BLaER1 treated with 17β-estradiol and CSF1 and Interleukin-3, amounts not matched to agents 10 nM and 100 nM (cell line): Measurements from ENCODE around the gene C3orf85.
A peak's percentile ranks its signal among the peaks of the same experiment; 100 is the strongest.

Experiments
- H3K27ac ChIP-seq, 11 experiments: shearing (Covaris generic); formaldehyde crosslinking; 2 replicates each; pipeline ENCODE4 v1.8.1; 2022
- H3K27me3 ChIP-seq, 11 experiments: shearing (Covaris generic); formaldehyde crosslinking; 2 replicates each; pipeline ENCODE4 v1.8.1; 2022
- H3K36me3 ChIP-seq, 11 experiments: shearing (Covaris generic); formaldehyde crosslinking; 2 replicates each; pipeline ENCODE4 v1.8.1; 2022
- H3K4me1 ChIP-seq, 10 experiments: shearing (Covaris generic); formaldehyde crosslinking; 2 replicates each; pipeline ENCODE4 v1.8.1; 2022
- H3K4me2 ChIP-seq, 11 experiments: shearing (Covaris generic); formaldehyde crosslinking; 2 replicates each; pipeline ENCODE4 v1.8.1; 2022
- H3K4me3 ChIP-seq, 10 experiments: shearing (Covaris generic); formaldehyde crosslinking; 2 replicates each; pipeline ENCODE4 v1.8.1; 2022
- H3K9ac ChIP-seq, 11 experiments: shearing (Covaris generic); formaldehyde crosslinking; 2 replicates each; pipeline ENCODE4 v1.8.1; 2022
- H3K9me3 ChIP-seq, 11 experiments: shearing (Covaris generic); formaldehyde crosslinking; replicated peaks in 1 of 11; 2 replicates each; pipeline ENCODE4 v1.8.1; 2022
- H4K20me1 ChIP-seq, 11 experiments: shearing (Covaris generic); formaldehyde crosslinking; 2 replicates each; pipeline ENCODE4 v1.8.1; 2022
- Cebpa-rat ChIP-seq, 11 experiments: shearing (Covaris generic); IDR thresholded peaks; 2 replicates each; pipeline ENCODE4 v1.8.1; 2022

C3orf85 gene

DNA sequence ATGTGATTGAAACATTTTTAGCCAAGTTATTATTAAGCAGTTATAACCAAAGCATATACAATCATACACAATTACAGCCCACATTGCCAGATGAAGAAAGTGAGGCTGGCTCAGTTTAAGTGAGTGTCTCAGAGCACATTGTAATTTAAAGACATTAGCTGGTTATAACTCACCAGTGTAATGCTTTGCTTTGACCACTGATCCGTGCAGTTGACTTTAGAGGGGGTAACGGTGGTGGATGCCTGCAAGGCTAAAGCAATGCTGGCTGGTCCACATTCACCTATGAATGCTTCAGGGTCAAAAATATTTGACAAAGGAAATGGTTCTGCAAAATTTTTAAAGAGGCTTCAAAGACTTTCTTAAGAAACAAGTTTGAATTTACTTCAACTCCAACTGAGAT lies 1.2 kb downstream of the C3orf85 start:
- H3K9me3 ChIP-seq = no peaks in the 10 kb centered on the region
- no peaks in the 10 kb centered on the region for H3K36me3 ChIP-seq
- TF ChIP-seq Cebpa-rat (IDR thresholded peaks at IDR 0.05) = no peak

DNA sequence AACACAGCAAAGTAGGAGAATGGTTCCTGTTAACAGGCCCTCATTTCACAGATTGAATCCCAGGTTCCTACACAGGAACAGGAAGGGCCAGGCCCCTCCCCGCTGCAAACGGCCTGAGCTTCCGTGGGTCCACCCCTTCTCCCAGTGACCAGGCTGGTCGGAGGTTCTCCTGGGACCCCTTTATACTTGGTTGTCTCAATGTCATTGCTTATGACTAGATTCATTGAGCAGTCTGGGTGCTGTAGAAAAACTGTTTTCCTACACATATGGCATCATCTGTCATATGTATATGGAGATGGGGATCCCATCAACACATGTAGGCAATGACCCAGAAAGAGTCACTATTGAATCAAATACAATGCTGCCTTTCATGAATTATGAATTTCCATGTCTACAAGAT lies 3.8 kb downstream of the C3orf85 start:
- H3K9me3 ChIP-seq = no peaks in the 10 kb centered on the region
- H3K4me2 ChIP-seq = peak overlapping the region in 3 of 11 experiments; percentile 43 to 53 (median 51); a peak in 6 of 22 replicates
- H3K27ac ChIP-seq = peak overlapping the region in 4 of 11 experiments; percentile 32 to 75 (median 54); a peak in 8 of 22 replicates
- no peak overlapping the region for H3K4me3 ChIP-seq
- no peaks in the 10 kb centered on the region for H3K36me3 ChIP-seq
- peaks cover 0 to 17% (median 2%) of the 10 kb centered on the region in 10 experiments; a peak in 7 of 20 replicates for H3K4me1 ChIP-seq
- no peak for TF ChIP-seq Cebpa-rat (IDR thresholded peaks at IDR 0.05)
- no peaks in the 10 kb centered on the region for H4K20me1 ChIP-seq
- no peak overlapping the region for H3K9ac ChIP-seq
- H3K27me3 ChIP-seq = no peaks in the 10 kb centered on the region

More for the DNA sequence above, 1.2 kb downstream of the C3orf85 start:
- Histone ChIP-seq H3K27ac (no peak overlapping the region), H3K4me2 (peak overlapping the region in 1 of 11 experiments; percentile 14; a peak in 1 of 22 replicates), H3K4me1 (peaks cover 0 to 17% (median 2%) of the 10 kb centered on the region in 10 experiments; a peak in 7 of 20 replicates), H4K20me1 (no peaks in the 10 kb centered on the region), H3K27me3 (no peaks in the 10 kb centered on the region), H3K4me3 (no peak overlapping the region), H3K9ac (no peak overlapping the region)

DNA sequence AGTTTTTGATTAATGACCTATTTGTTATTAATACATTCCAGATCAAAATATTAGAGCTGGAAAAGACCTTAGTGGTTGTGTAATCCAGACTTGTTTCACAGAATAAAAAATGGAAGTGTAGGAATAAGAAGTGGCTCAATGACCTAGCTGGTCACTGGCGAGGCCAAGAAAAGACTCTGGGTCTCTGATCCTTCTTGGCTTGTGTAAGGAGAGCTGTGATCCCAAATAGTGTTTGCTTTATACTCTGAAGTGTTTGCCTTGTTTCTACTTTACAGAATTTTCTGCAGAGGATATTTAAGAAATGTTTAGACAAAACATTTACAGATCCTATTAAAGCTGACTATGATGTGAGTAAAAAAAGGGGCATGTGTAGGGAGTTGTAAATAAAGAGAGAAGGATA lies 7.1 kb downstream of the C3orf85 start:
- H3K27me3 ChIP-seq = no peaks in the 10 kb centered on the region
- peaks cover 0 to 17% (median 0%) of the 10 kb centered on the region in 10 experiments; a peak in 6 of 20 replicates for H3K4me1 ChIP-seq
- no peaks in the 10 kb centered on the region for H4K20me1 ChIP-seq

DNA sequence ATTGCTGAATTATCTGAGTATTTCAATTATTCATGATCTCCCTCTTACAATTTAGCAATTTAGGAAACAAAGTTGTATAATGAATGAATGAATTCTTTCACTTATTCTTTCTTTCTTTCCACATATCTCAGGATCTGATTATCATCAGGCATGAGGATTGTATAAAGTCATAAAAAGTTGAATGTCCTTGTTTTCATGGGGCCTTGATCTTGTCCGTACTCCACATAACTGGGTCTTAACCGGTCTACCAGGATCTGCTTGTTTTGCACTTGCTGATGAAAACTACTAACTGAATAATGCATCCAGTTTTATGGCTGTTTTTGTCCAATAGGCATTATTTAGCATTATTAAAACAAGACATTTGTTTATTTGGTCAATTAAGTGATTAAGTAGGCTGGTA lies 12.6 kb downstream of the C3orf85 start:
- no peak for TF ChIP-seq Cebpa-rat (IDR thresholded peaks at IDR 0.05)
- H3K4me1 ChIP-seq = no peaks in the 10 kb centered on the region
- no peaks in the 10 kb centered on the region for H4K20me1 ChIP-seq
- no peaks in the 10 kb centered on the region for H3K36me3 ChIP-seq
- H3K9me3 ChIP-seq = peaks cover 0 to 3% (median 0%) of the 10 kb centered on the region in 11 experiments; a peak in 2 of 22 replicates
- H3K27me3 ChIP-seq = no peaks in the 10 kb centered on the region
- no peak overlapping the region for H3K4me2 ChIP-seq
- H3K4me3 ChIP-seq = no peak overlapping the region
- no peak overlapping the region for H3K9ac ChIP-seq
- H3K27ac ChIP-seq = no peak overlapping the region

More for the DNA sequence above, 7.1 kb downstream of the C3orf85 start:
- no peak for TF ChIP-seq Cebpa-rat (IDR thresholded peaks at IDR 0.05)
- no peak overlapping the region for H3K27ac ChIP-seq
- peaks cover 0 to 3% (median 0%) of the 10 kb centered on the region in 11 experiments; a peak in 2 of 22 replicates for H3K9me3 ChIP-seq
- H3K4me2 ChIP-seq = no peak overlapping the region
- H3K4me3 ChIP-seq = no peak overlapping the region
- H3K36me3 ChIP-seq = no peaks in the 10 kb centered on the region
- H3K9ac ChIP-seq = no peak overlapping the region

DNA sequence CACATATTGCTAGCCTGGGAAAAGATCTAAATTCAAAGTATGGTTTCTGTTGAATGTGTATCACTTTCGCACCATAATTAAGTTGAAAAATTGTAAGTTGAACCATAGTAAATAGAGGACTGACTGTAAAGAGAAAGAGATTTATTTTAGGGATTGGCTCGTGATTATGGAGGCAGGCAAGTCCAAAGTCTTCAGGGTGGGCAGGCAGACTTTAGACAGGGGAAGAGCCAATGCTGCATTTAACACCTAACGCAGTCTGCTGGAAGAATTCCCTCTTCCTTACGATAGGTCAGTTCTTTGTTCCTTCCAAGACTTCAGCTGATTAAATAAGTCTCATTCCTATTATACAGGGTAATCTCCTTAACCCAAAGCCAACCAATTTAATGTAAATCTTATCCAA lies 15.8 kb downstream of the C3orf85 start:
- no peak overlapping the region for H3K9ac ChIP-seq
- H3K4me1 ChIP-seq = no peaks in the 10 kb centered on the region
- H3K4me2 ChIP-seq = no peak overlapping the region
- H4K20me1 ChIP-seq = no peaks in the 10 kb centered on the region
- no peaks in the 10 kb centered on the region for H3K9me3 ChIP-seq
- H3K27ac ChIP-seq = no peak overlapping the region
- no peaks in the 10 kb centered on the region for H3K27me3 ChIP-seq
- no peaks in the 10 kb centered on the region for H3K36me3 ChIP-seq
- TF ChIP-seq Cebpa-rat (IDR thresholded peaks at IDR 0.05) = no peak
- H3K4me3 ChIP-seq = no peak overlapping the region

DNA sequence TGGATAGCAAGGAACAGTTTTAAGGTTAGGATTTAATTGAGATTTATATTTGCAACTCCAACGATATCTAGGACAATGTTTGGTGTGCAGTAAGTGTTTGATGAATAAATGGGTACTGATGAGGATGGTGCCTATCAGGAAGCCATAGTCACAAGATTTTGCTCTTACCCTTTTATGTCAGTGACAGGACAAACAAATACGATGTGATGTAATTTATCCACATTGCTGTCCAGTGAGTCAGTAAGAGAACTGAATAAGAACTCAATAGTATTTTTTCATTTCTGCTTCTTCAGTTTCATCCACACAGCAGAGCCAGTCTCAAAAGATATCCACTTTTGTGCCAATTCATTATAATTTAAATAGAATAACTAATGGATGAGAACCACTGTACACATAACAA lies 18.5 kb downstream of the C3orf85 start:
- Histone ChIP-seq H3K4me3 (no peak overlapping the region), H4K20me1 (no peaks in the 10 kb centered on the region), H3K9ac (no peak overlapping the region), H3K4me2 (no peak overlapping the region), H3K9me3 (no peaks in the 10 kb centered on the region), H3K27me3 (no peaks in the 10 kb centered on the region), H3K27ac (no peak overlapping the region), H3K36me3 (no peaks in the 10 kb centered on the region), H3K4me1 (no peaks in the 10 kb centered on the region)
- no peak for TF ChIP-seq Cebpa-rat (IDR thresholded peaks at IDR 0.05)

DNA sequence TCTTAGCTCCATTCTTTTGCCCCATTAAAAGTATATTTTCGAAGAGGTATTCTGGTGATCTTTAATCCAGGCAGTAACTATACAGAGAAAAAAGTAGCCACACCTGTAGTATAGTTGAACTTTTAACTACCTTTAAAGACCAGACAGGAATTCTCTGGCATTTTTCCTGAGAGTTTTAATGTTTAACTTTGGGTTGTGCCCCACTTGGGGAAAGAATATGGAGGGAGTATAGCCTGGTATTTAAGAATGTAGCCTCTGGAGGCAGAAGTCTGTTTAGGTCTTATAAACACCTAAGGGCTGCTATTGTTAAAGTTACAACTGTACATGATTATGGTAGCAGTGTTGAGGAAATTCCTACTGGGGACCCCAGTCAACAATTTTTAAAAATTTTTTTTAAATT lies 19.3 kb downstream of the C3orf85 start:
- Histone ChIP-seq H3K9ac (no peak overlapping the region), H3K4me2 (no peak overlapping the region), H3K4me3 (no peak overlapping the region), H3K36me3 (no peaks in the 10 kb centered on the region), H3K4me1 (no peaks in the 10 kb centered on the region), H3K27ac (no peak overlapping the region), H4K20me1 (no peaks in the 10 kb centered on the region), H3K9me3 (no peaks in the 10 kb centered on the region), H3K27me3 (no peaks in the 10 kb centered on the region)
- no peak for TF ChIP-seq Cebpa-rat (IDR thresholded peaks at IDR 0.05)

DNA sequence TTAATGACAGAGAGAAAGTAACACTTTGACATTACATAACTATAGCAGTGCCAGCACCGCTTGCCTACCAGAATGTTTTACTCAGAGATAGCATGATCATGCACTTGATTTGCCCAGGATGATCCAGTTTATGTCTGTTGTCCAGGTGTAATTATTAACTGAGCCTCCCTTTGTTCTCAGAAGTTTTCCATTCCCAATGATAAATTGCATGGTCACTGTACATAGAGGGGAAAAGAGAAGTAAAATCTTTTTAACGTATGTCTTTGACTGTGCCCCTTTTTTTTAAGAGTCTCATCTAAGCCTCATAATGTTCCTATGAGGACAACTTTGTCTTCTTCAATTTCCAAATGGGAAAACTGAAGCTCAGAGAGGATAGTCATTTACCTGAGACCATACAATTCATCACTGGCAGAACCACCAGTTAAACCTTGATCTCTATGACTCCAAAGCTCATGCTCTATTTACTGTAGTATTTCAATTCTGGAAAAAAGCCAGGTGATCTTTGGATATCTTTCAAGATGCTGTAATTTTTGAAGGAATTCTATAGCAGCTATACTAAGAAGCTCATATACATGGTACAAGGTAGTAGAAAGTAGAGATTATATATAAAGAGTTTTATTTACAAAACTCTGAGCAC lies 25.1 kb downstream of the C3orf85 start:
- Histone ChIP-seq H3K9ac (no peak overlapping the region), H3K4me3 (no peak overlapping the region), H4K20me1 (no peaks in the 10 kb centered on the region), H3K27me3 (no peaks in the 10 kb centered on the region), H3K9me3 (no peaks in the 10 kb centered on the region), H3K4me2 (peak overlapping the region in 1 of 11 experiments; percentile 34; a peak in 1 of 22 replicates), H3K4me1 (peaks cover 0 to 12% (median 7%) of the 10 kb centered on the region in 10 experiments; a peak in 8 of 20 replicates), H3K36me3 (no peaks in the 10 kb centered on the region), H3K27ac (no peak overlapping the region)
- no peak for TF ChIP-seq Cebpa-rat (IDR thresholded peaks at IDR 0.05)

DNA sequence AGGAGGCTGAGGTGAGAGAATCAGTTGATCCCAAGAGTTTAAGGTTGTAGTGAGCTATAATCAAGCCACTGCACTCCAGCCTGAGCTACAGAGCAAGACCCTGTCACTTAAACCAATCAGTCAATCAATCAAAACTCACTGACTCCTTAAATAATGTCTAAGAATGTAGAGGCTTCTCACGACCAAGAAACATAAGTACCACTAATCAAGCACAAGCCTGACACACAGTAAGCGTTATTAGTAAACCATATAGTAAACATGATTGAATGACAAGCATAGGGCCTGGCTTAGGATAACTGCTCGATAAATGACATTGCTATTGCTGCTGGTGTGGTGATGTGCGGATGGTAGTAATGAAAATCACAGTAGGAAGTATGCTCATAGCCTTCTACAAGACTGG lies 29.4 kb downstream of the C3orf85 start:
- Histone ChIP-seq H3K36me3 (no peaks in the 10 kb centered on the region), H4K20me1 (no peaks in the 10 kb centered on the region), H3K4me1 (peaks cover 0 to 12% (median 7%) of the 10 kb centered on the region in 10 experiments; a peak in 8 of 20 replicates), H3K27me3 (no peaks in the 10 kb centered on the region), H3K9me3 (no peaks in the 10 kb centered on the region), H3K4me3 (no peak overlapping the region), H3K27ac (no peak overlapping the region), H3K9ac (no peak overlapping the region), H3K4me2 (no peak overlapping the region)
- TF ChIP-seq Cebpa-rat (IDR thresholded peaks at IDR 0.05) = no peak

DNA sequence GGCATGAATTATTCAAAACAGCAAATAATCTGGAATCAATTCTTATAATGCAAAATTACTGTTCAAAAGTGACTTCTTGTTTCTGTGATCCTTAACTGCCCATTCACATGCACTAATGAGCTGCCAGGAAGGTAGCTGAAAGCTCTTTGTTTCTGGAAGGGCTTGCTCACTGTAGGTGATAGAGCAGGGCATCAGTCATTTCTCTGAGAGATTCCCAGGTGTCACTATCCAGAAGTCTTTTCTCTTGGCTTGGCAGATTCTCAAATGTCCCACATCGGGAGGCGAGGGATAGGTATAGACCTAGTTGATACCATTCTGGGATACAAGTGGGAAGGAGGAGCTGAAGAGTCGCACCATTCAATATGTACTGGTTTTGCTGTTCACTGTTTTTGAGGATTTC lies 35.0 kb downstream of the C3orf85 start:
- Histone ChIP-seq H4K20me1 (no peaks in the 10 kb centered on the region), H3K27ac (no peak overlapping the region), H3K4me3 (no peak overlapping the region), H3K9ac (no peak overlapping the region), H3K4me2 (no peak overlapping the region), H3K36me3 (no peaks in the 10 kb centered on the region), H3K4me1 (no peaks in the 10 kb centered on the region), H3K27me3 (no peaks in the 10 kb centered on the region), H3K9me3 (no peaks in the 10 kb centered on the region)
- TF ChIP-seq Cebpa-rat (IDR thresholded peaks at IDR 0.05) = no peak
